Activated CD8-positive, alpha-beta memory T cell treated with anti-CD3 and anti-CD28 coated beads for 36 hours (primary cell): Measurements from ENCODE around the gene GAS2L2. TPM values are rescaled to one million over a fixed set of nuclear protein-coding genes. Genes with fewer than 3 reads are reported as not detected.
"Not testable (repeated sequence)": the region's sequence is repeated elsewhere in the genome, so short reads cannot be mapped to it uniquely, and the experiment has no call there.

Experiments
- CTCF ChIA-PET: fragments of 350-600 bp; sonication (Branson Sonifier 250); formaldehyde crosslinking; loops from one replicate; lab custom pipeline; 2021; ENCODE audit warnings: antibody characterized with exemption; lab: Charles Lee
- POLR2A ChIA-PET: fragments of 350-600 bp; sonication (Branson Sonifier 250); formaldehyde crosslinking; loops from one replicate; lab custom pipeline; 2021; ENCODE audit warnings: antibody characterized with exemption; lab: Charles Lee
- total RNA-seq, 2 experiments: library from RNA; stranded (reverse); gene quantifications; one replicate each; pipeline ENCODE4 v1.2.3, GENCODE V29; 2021

Gene GAS2L2
- total RNA-seq, 2 experiments from 2014 or later: 0.10 to 0.15 TPM

DNA sequence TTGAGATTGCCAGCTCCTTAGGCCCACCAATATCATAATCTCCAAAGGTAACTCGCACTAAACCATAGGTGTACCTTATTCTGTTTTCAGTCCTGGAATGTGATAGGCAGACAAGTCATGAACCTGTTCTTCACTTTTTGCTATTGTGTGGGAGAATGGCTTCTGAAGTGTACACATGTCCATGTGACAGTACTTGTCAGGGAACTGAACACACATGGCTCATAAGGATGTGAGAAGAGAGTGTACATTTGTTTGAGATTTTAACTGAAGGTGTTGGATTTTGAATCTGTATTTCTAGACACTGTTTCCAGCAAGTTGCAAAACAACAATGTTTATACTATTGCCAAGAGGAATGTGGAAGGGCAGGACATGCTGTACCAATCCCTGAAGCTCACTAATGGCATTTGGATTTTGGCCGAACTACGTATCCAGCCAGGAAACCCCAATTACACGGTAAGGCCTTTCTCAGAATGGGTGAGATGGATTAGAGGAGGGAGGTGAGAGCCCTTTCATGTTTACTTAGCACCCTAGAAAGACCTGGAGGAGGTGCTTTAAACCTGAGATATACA is 36.1 kb downstream of the GAS2L2 start:
- POLR2A ChIA-PET: no interaction called here
- CTCF ChIA-PET: interaction anchor here (1.2 kb wide), 1 partner anchor 87 kb away, joined by 3 read pairs; no protein-coding TSS in a partner anchor

DNA sequence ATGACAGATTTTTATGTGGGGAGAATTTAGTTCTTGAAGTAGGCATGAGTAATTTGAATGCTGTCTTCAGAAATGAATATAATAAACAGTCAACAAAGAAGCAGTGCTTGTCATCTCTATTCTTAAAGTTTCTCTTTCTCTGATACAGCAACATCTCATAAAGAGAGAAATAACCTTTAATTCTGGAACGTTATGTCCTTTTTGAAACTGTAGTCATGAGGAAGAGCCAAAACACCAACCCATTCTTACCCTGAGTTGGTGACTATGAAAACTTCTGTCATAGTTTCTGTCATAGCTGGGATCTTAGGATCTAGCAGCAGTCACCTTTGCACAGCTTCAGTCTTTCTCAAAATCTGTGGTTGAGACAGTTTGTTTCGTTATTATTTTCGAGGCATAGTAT is 36.9 kb downstream of the GAS2L2 start:
- ChIA-PET CTCF (no interaction called here), POLR2A (interaction anchor here (0.5 kb wide), 1 partner anchor 108 kb away, joined by 5 read pairs; no protein-coding TSS in a partner anchor)

- POLR2A ChIA-PET: no interaction called here
- CTCF ChIA-PET: no interaction called here
These were observed 37.6 kb downstream of the GAS2L2 start for GRCh38 chr17:35715416-35715815.

DNA sequence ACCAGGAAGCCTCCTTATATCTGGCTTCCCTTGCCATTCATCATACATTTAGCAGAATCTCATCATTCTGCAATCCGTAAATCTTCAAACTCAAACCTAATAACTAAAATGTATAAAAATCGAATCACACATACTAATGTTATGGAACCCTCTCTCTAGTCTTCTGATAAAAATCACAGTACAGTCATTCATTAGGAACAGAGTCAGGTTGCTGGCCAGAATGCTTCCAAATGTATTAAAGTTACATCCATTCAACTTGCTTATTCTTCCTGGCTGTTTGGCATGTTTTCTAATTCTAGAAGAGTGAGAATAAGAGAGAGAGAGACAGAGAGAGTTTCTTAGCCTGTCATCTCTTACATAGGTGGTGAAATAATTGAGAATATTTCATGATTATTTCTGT is 38.1 kb downstream of the GAS2L2 start:
- ChIA-PET POLR2A (no interaction called here), CTCF (no interaction called here)

DNA sequence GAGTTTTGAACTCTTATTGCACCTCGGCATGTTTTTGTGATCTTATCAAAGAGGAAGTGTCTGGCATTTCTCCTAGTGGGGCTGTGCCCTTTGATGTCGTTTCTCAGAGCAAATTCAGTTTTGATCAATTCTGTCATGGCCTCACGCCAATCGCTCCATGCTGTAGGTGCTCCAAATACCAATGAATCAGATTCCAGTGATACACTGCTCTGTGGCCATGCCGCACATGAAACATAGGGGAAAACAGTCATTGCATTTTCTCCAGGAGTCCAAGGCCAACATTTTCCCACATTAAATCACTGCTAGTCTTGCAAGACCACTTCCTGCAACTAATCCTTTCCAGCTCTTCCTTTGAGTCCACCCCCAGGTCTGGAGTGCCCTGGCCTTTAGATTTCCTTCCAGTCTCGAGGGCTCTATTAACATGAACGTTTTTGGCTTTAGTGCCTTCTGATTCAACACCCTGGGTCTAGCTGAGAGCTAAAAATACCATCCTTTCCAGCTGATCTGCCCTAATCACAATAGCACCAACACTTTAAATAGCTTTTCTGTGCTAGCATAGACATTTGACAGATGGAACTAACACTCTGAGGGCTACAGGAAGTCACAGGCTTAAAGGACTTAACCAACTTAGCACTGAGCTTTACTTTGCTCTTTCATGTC is 39.8 kb downstream of the GAS2L2 start:
- ChIA-PET CTCF (interaction anchor here (0.5 to 1.2 kb wide), 3 partner anchors 51 to 100 kb away, joined by 3 to 4 read pairs (median 3); no protein-coding TSS in a partner anchor), POLR2A (no interaction called here)

- POLR2A ChIA-PET: no interaction called here
- CTCF ChIA-PET: interaction anchor here (0.6 kb wide), 1 partner anchor 95 kb away, joined by 4 read pairs; no protein-coding TSS in a partner anchor
These were observed 42.1 kb downstream of the GAS2L2 start for GRCh38 chr17:35710950-35711349.

- POLR2A ChIA-PET: no interaction called here
- CTCF ChIA-PET: interaction anchor here (0.6 kb wide), 1 partner anchor 118 kb away, joined by 3 read pairs; no protein-coding TSS in a partner anchor
These were observed 43.2 kb downstream of the GAS2L2 start for GRCh38 chr17:35709874-35710273.

- ChIA-PET CTCF (no interaction called here), POLR2A (interaction anchor here (0.7 kb wide), 1 partner anchor 525 kb away, joined by 3 read pairs; no protein-coding TSS in a partner anchor)
These were observed 44.1 kb downstream of the GAS2L2 start for GRCh38 chr17:35708951-35709350.

- POLR2A ChIA-PET: interaction anchor here (0.7 kb wide), 1 partner anchor 524 kb away, joined by 3 read pairs; no protein-coding TSS in a partner anchor
- CTCF ChIA-PET: no interaction called here
These were observed 44.9 kb downstream of the GAS2L2 start for GRCh38 chr17:35708149-35708548.

GRCh38 chr17:35705705-35706104 is 47.3 kb downstream of the GAS2L2 start:
- ChIA-PET CTCF (no interaction called here), POLR2A (no interaction called here)

DNA sequence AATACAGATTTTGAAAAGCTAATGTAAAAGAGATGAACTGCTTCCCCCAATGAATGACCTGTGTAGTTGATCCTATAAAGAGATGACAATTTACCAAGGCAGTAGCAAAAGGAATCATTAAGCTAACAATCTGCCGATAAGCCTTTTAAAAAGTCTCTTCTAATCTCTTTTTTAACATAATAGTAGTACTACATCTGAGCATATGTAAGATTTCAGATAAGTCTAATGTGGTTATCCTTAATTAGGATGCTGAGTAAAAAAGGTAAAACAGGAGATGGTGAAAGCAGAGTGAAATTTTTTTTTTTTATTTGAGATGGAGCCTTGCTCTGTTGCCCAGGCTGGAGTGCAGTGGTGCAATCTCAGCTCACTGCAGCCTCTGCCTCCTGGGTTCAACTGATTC is 47.8 kb downstream of the GAS2L2 start:
- ChIA-PET POLR2A (no interaction called here), CTCF (no interaction called here)

DNA sequence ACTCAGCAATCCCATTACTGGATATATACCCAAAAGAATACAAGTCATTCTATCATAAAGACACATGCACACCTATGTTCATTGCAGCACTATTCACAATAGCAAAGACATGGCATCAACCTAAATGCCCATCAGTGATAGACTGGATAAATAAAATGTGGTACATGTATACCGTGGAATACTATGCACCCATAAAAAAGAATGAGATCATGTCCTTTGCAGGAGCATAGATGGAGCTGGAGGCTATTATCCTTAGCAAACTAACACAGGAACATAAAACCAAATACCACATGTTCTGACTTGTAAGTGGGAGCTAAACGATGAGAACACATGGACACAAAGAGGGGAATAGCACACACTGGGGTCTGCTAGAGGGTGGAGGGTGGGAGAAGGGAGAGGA is 49.7 kb downstream of the GAS2L2 start:
- POLR2A ChIA-PET, CTCF ChIA-PET: not testable (repeated sequence)

DNA sequence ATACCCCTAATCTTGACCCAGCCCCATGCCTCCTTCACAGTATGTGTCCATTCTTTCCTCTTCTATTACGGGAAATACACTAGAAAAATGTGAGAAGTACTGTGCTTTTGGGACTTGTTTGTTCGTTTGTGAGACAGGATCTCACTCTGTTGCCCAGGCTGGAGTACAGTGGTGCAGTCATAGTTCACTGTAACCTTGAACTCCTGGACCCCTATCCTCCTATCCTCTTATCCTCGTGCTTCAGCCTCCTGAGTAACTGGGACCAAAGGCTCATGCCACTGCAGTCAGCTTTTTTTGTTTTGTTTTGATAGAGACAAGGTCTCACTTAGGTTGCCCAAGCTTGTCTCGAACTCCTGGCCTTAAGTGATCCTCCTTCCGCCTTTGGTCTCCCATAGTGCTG is 51.5 kb downstream of the GAS2L2 start:
- ChIA-PET CTCF (no interaction called here), POLR2A (no interaction called here)

GRCh38 chr17:35700150-35700549 is 52.9 kb downstream of the GAS2L2 start:
- ChIA-PET CTCF (no interaction called here), POLR2A (no interaction called here)

DNA sequence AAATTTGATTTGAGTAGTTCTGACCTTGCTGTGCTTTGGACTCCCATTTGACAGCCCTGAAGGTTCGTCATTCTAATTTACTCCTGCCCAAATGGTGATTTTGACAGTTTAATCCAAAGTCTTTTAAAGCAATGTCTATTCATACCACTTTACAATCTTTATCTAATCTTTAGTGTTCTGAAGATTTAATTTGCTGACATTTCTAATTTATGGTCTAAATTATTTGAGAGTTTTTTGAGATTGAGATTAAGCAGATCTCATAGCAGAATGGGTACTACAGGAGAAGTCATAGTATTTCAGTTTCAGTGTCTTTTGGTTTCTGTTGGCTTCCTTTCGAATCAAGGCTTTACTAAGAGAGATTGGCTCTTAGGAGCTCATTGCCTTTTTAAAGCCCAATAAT is 54.2 kb downstream of the GAS2L2 start:
- ChIA-PET CTCF (no interaction called here), POLR2A (no interaction called here)

DNA sequence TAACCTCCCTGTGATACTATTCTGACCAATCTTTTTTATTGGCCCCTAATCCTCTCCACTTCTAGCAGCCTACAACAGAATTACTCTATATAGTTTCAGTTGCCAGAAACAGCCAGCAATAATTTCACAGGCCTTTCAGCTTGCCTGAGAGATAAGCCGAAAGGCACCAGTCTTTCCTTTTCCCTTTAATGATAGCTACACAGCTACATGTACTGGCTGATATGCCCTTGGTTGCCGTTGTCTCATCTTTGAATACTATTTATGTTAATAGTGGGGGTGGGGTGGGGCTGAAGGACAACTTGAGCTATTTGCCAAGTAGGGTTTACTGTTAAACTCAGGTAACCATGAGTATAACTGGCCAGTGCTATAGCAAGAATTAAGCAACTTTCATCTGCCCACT is 57.4 kb downstream of the GAS2L2 start:
- ChIA-PET CTCF (interaction anchor here (2.0 kb wide), 1 partner anchor 52 kb away, joined by 5 read pairs; no protein-coding TSS in a partner anchor), POLR2A (interaction anchor here (0.7 kb wide), 2 partner anchors 82 to 1421 kb away, joined by 4 to 8 read pairs; no protein-coding TSS in a partner anchor)

GRCh38 chr17:35694906-35695305 is 58.1 kb downstream of the GAS2L2 start:
- CTCF ChIA-PET: interaction anchor here (2.0 kb wide), 1 partner anchor 53 kb away, joined by 5 read pairs; no protein-coding TSS in a partner anchor
- POLR2A ChIA-PET: no interaction called here
